Measurements from ENCODE around the gene IL17F.

DNA sequence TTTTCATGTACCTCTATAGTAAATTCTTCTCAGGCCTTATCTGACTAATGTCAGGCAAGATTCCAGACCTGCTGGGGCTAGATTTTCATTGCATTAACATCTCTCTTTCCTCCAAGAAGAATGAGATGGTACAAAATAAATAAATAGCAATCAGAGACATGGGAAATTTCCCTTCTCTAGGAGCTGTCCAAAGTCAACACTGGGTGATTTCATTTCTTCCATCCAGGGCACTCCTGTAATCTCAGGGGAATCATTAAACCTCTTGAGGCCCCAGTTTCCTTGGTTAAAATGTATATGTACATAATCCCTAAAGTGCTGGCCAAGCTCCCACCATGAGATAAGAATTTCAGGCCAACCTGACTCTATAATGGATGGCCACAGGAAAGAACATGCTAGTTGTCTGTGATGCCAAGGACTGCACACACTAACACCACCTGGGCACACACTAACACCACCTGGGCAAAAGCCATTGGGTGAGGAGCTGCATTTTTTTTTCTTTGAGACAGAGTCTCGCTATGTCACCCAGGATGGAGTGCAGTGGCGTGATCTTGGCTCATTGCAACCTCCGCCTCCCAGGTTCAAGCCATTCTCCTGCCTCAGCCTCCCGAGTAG is 912 bp downstream of the IL17F start:
- TF ChIP-seq, protein P1, sequence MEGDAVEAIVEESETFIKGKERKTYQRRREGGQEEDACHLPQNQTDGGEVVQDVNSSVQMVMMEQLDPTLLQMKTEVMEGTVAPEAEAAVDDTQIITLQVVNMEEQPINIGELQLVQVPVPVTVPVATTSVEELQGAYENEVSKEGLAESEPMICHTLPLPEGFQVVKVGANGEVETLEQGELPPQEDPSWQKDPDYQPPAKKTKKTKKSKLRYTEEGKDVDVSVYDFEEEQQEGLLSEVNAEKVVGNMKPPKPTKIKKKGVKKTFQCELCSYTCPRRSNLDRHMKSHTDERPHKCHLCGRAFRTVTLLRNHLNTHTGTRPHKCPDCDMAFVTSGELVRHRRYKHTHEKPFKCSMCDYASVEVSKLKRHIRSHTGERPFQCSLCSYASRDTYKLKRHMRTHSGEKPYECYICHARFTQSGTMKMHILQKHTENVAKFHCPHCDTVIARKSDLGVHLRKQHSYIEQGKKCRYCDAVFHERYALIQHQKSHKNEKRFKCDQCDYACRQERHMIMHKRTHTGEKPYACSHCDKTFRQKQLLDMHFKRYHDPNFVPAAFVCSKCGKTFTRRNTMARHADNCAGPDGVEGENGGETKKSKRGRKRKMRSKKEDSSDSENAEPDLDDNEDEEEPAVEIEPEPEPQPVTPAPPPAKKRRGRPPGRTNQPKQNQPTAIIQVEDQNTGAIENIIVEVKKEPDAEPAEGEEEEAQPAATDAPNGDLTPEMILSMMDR (IDR thresholded peaks at IDR 0.05), result no peak
- TF ChIP-seq EP300 (IDR thresholded peaks at IDR 0.05) (no peak), POLR2A (IDR thresholded peaks at IDR 0.05) (no peak), POLR2AphosphoS5 (IDR thresholded peaks at IDR 0.05) (no peak)

Data from stomach (tissue), 4 donors.